Activated naive CD4-positive, alpha-beta T cell treated with anti-CD3 and anti-CD28 coated beads, Interleukin-2, amount 10 ng/mL, durations not matched to agents 5 hours and 36 hours (primary cell): ENCODE data around the gene DUS1L. TPM values are rescaled to one million over a fixed set of nuclear protein-coding genes. Genes with fewer than 3 reads are reported as not detected.

Experiments used
- total RNA-seq, 2 experiments: library from RNA; stranded (reverse); gene quantifications; one replicate each; pipeline ENCODE4 v1.2.3, GENCODE V29; 2021

The DUS1L gene
- total RNA-seq = 100 to 1,000 TPM; 110 to 111 TPM

GRCh38 chr17:82065638-82066303, at the start of gene DUS1L:
DUS1L (minus strand) TSS chr17:82065804; CDS start chr17:82065059, 745 bp downstream.

GRCh38 chr17:82098169-82098938, 32.8 kb upstream of the DUS1L start, which contains the start of gene FASN:
FASN (minus strand) TSS chr17:82098236; CDS start chr17:82096445, 1,791 bp downstream.

GRCh38 chr17:82051776-82052637, 13.6 kb downstream of the DUS1L start, which contains the start of the genes GPS1 and RFNG:
GPS1 (plus strand) TSS chr17:82051898; CDS start chr17:82051932, 34 bp downstream.
RFNG (minus strand) TSS chr17:82051811; CDS start chr17:82051766, 45 bp downstream.

GRCh38 chr17:82037092-82037888, 28.3 kb downstream of the DUS1L start, which contains the start of gene DCXR:
DCXR (minus strand) TSS chr17:82037697; CDS start chr17:82037682, 15 bp downstream.

GRCh38 chr17:82031303-82031884, 34.2 kb downstream of the DUS1L start, which contains the start of gene RAC3:
RAC3 (plus strand) TSS chr17:82031678; CDS start chr17:82031762, 84 bp downstream.

GRCh38 chr17:82022981-82023446, 42.6 kb downstream of the DUS1L start, which contains the start of gene LRRC45:
LRRC45 (plus strand) TSS chr17:82023305; CDS start chr17:82023644, 339 bp downstream.

GRCh38 chr17:82022310-82022980, 43.2 kb downstream of the DUS1L start, which contains the start of gene CENPX:
CENPX (minus strand) TSS chr17:82022878; CDS start chr17:82022861, 17 bp downstream.

Other genes with a start within 250 kb of the DUS1L start
- 10 to 100 TPM; 51.6 to 53.9 TPM for gene MCRIP1, start 232.5 kb downstream of the DUS1L start, total RNA-seq
- gene PPP1R27, start 230.8 kb downstream of the DUS1L start, total RNA-seq = not detected
- 100 to 1,000 TPM; 471 to 474 TPM for gene P4HB, start 205.3 kb downstream of the DUS1L start, total RNA-seq
- 100 to 1,000 TPM; 575 to 590 TPM for gene ARHGDIA, start 194.5 kb downstream of the DUS1L start, total RNA-seq
- gene ALYREF, start 174.2 kb downstream of the DUS1L start, total RNA-seq = 100 to 1,000 TPM; 145 to 147 TPM
- gene ANAPC11, start 174.1 kb downstream of the DUS1L start, total RNA-seq = 10 to 100 TPM; 67.2 to 75.1 TPM
- under 1 TPM; 0.10 to 0.20 TPM for gene NPB, start 163.6 kb downstream of the DUS1L start, total RNA-seq
- gene PCYT2, start 154.4 kb downstream of the DUS1L start, total RNA-seq = 10 to 100 TPM; 43.8 to 49.5 TPM
- gene SIRT7, start 147.6 kb downstream of the DUS1L start, total RNA-seq = 10 to 100 TPM; 51.5 to 52.8 TPM
- gene MAFG, start 138.1 kb downstream of the DUS1L start, total RNA-seq = 10 to 100 TPM; 22.6 to 23.9 TPM
- 10 to 100 TPM; 23.3 to 26.1 TPM for gene PYCR1, start 128.5 kb downstream of the DUS1L start, total RNA-seq
- gene MYADML2, start 118.6 kb downstream of the DUS1L start, total RNA-seq = not detected
- gene NOTUM, start 104.6 kb downstream of the DUS1L start, total RNA-seq = under 1 TPM; 0.30 to 0.34 TPM
- gene ASPSCR1, start 88.2 kb downstream of the DUS1L start, total RNA-seq = 10 to 100 TPM; 37.4 to 39.5 TPM
- 10 to 100 TPM; 49.8 to 49.9 TPM for gene CENPX, start 42.9 kb downstream of the DUS1L start, total RNA-seq
- gene LRRC45, start 42.5 kb downstream of the DUS1L start, total RNA-seq = 10 to 100 TPM; 29.8 to 33.7 TPM
- gene RAC3, start 34.1 kb downstream of the DUS1L start, total RNA-seq = 1 to 10 TPM; 6.0 to 6.2 TPM
- 100 to 1,000 TPM in 1 of 2 experiments, 10 to 100 TPM in 1; 98.5 to 103 TPM for gene DCXR, start 28.1 kb downstream of the DUS1L start, total RNA-seq
- 10 to 100 TPM; 25.1 to 26.8 TPM for gene RFNG, start 14.0 kb downstream of the DUS1L start, total RNA-seq
- 10 to 100 TPM; 66.6 to 67.5 TPM for gene GPS1, start 13.9 kb downstream of the DUS1L start, total RNA-seq
- 100 to 1,000 TPM; 153 to 162 TPM for gene FASN, start 32.4 kb upstream of the DUS1L start, total RNA-seq
- 10 to 100 TPM; 67.7 to 72.9 TPM for gene CCDC57, start 147.0 kb upstream of the DUS1L start, total RNA-seq
- 100 to 1,000 TPM; 156 to 157 TPM for gene SLC16A3, start 163.2 kb upstream of the DUS1L start, total RNA-seq
- 100 to 1,000 TPM; 116 to 121 TPM for gene CSNK1D, start 207.9 kb upstream of the DUS1L start, total RNA-seq